H1 (cell line): Measurements from ENCODE around the gene STAC.

Experiments
- CREB1 ChIP-seq: IDR thresholded peaks from 2 replicates; pipeline ENCODE4 v1.6.1; 2012; ENCODE audit warnings: inconsistent platforms
- EP300 ChIP-seq, 2 experiments: IDR thresholded peaks; 1 replicate in 1 of 2; 2 replicates in 1 of 2; pipeline ENCODE4 v1.6.1; 2011 to 2012; ENCODE audit warnings: low read depth in 2 of 2, low read length in 2 of 2, mild to moderate bottlenecking in 2 of 2, borderline replicate concordance in 1 of 2, inconsistent platforms in 1 of 2, moderate library complexity in 1 of 2
- EZH2 ChIP-seq: fragments of 200-600 bp; sonication (generic); IDR thresholded peaks from 2 replicates; pipeline ENCODE4 v1.7.1; 2012; ENCODE audit warnings: low read depth, mild to moderate bottlenecking, moderate library complexity, low read length, inconsistent platforms; ENCODE audit not compliant: severe bottlenecking
- GTF2F1 ChIP-seq: IDR thresholded peaks from 2 replicates; pipeline ENCODE4 v1.6.1; 2012; ENCODE audit warnings: low read depth, low read length, improper control_type of control experiment, borderline replicate concordance
- JUND ChIP-seq: IDR thresholded peaks from 2 replicates; pipeline ENCODE4 v1.6.1; 2011; ENCODE audit warnings: mild to moderate bottlenecking, improper control_type of control experiment, low read length
- KDM5A ChIP-seq: fragments of 200-600 bp; IDR thresholded peaks from 2 replicates; pipeline ENCODE4 v1.7.1; 2012; ENCODE audit warnings: mild to moderate bottlenecking, low read length, inconsistent platforms, mixed read lengths
- PHF8 ChIP-seq: fragments of 200-600 bp; sonication (generic); conservative IDR thresholded peaks from 2 replicates; pipeline ENCODE4 v1.7.1; 2012; ENCODE audit warnings: low read depth, mild to moderate bottlenecking, inconsistent platforms, low read length, moderate library complexity
- POLR2A ChIP-seq, 2 experiments: IDR thresholded peaks; 1 replicate in 1 of 2; 2 replicates in 1 of 2; pipeline ENCODE4 v1.6.1; 2011; ENCODE audit warnings: low read depth in 2 of 2, low read length in 2 of 2, mild to moderate bottlenecking in 2 of 2; ENCODE audit errors: control extremely low read depth in 1 of 2
- RAD21 ChIP-seq, 2 experiments: IDR thresholded peaks in 1 of 2; conservative IDR thresholded peaks in 1 of 2; 2 replicates each; pipeline ENCODE4 v1.6.1; 2011; ENCODE audit warnings: low read depth in 2 of 2, low read length in 2 of 2, improper control_type of control experiment in 1 of 2, inconsistent platforms in 1 of 2, mild to moderate bottlenecking in 1 of 2, moderate library complexity in 1 of 2
- RFX5 ChIP-seq: IDR thresholded peaks from 2 replicates; pipeline ENCODE4 v1.6.1; 2011; ENCODE audit warnings: low read depth, low read length, improper control_type of control experiment, borderline replicate concordance
- SIN3A ChIP-seq, 2 experiments: IDR thresholded peaks in 1 of 2; conservative IDR thresholded peaks in 1 of 2; 2 replicates each; pipeline ENCODE4 v1.6.1; 2011 to 2012; ENCODE audit warnings: low read length in 2 of 2, improper control_type of control experiment in 1 of 2, low read depth in 1 of 2, mild to moderate bottlenecking in 1 of 2
- SP2 ChIP-seq: IDR thresholded peaks from 2 replicates; pipeline ENCODE4 v1.6.1; 2012; ENCODE audit warnings: mild to moderate bottlenecking, low read length, inconsistent platforms
- TF ChIP-seq, protein P1 (sequence below), 3 experiments: IDR thresholded peaks; 1 replicate in 2 of 3; 2 replicates in 1 of 3; pipeline versions ENCODE4 v1.5.1 to v1.6.1; 2011; ENCODE audit warnings: low read length in 3 of 3, mild to moderate bottlenecking in 3 of 3, inconsistent platforms in 2 of 3, low read depth in 1 of 3, moderate library complexity in 1 of 3; ENCODE audit not compliant: insufficient read depth in 1 of 3; ENCODE audit errors: control extremely low read depth in 1 of 3
- TF ChIP-seq, protein P2 (sequence below): IDR thresholded peaks from 2 replicates; pipeline ENCODE4 v1.6.1; 2011; ENCODE audit warnings: low read length, improper control_type of control experiment

DNA sequence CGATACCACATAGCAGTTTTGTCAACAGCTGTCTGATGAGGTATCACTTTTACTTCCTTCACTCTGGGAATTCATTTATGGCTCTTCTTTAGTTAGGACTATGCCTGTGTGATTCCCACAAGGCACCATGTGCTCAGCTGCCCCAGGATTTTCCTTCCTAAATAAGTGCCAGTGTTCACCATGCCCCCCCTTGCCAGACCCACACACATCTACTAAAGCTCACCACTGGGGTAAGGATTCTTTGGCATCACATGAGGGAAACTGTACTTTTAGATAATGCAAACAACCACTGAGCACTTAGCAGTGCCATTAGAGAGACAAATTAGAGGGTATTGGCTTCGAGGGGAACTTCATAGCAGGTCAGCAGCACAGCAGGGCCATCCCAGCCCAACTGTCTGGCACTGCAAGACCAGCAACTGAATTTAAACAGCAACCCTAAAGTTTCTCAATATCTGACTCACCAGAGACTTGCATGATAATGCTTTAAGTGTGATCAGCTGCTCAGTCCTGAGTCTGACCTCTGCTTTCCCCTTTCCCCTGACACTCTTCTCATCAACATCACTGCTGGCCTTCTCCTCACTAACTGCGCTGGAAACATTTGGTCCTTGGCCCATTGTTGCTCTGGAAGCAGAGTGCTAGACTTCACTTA lies 114.3 kb downstream of the STAC start:
- TF ChIP-seq RAD21 (IDR thresholded peaks at IDR 0.05 in 1 of 2, conservative IDR thresholded peaks at IDR 0.05 in 1 of 2; ENCODE audit: low read depth in 2 of 2, low read length in 2 of 2) (no peak), EZH2 (no peak), POLR2A (IDR thresholded peaks at IDR 0.05; ENCODE audit: control extremely low read depth in 1 of 2, low read depth in 2 of 2, low read length in 2 of 2) (no peak), SP2 (no peak), EP300 (IDR thresholded peaks at IDR 0.05; ENCODE audit: borderline replicate concordance in 1 of 2, low read depth in 2 of 2, low read length in 2 of 2) (no peak), RFX5 (no peak), GTF2F1 (no peak), KDM5A (no peak), SIN3A (conservative IDR thresholded peaks at IDR 0.05 in 1 of 2, IDR thresholded peaks at IDR 0.05 in 1 of 2; ENCODE audit: low read depth in 1 of 2, low read length in 2 of 2) (no peak), PHF8 (no peak), CREB1 (no peak), JUND (no peak)
- TF ChIP-seq, protein P1, sequence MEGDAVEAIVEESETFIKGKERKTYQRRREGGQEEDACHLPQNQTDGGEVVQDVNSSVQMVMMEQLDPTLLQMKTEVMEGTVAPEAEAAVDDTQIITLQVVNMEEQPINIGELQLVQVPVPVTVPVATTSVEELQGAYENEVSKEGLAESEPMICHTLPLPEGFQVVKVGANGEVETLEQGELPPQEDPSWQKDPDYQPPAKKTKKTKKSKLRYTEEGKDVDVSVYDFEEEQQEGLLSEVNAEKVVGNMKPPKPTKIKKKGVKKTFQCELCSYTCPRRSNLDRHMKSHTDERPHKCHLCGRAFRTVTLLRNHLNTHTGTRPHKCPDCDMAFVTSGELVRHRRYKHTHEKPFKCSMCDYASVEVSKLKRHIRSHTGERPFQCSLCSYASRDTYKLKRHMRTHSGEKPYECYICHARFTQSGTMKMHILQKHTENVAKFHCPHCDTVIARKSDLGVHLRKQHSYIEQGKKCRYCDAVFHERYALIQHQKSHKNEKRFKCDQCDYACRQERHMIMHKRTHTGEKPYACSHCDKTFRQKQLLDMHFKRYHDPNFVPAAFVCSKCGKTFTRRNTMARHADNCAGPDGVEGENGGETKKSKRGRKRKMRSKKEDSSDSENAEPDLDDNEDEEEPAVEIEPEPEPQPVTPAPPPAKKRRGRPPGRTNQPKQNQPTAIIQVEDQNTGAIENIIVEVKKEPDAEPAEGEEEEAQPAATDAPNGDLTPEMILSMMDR (IDR thresholded peaks at IDR 0.05; ENCODE audit: control extremely low read depth in 1 of 3, insufficient read depth in 1 of 3, low read depth in 1 of 3, low read length in 3 of 3) = no peak
- TF ChIP-seq, protein P2, sequence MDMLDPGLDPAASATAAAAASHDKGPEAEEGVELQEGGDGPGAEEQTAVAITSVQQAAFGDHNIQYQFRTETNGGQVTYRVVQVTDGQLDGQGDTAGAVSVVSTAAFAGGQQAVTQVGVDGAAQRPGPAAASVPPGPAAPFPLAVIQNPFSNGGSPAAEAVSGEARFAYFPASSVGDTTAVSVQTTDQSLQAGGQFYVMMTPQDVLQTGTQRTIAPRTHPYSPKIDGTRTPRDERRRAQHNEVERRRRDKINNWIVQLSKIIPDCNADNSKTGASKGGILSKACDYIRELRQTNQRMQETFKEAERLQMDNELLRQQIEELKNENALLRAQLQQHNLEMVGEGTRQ = no peak
